Transverse colon (tissue), 3 donors: ENCODE data around the gene TMC6.

Source experiments
- CTCF ChIP-seq, 5 experiments: fragments of 200-600 bp in 3 of 5; fragments of 450-650 bp in 2 of 5; sonication (generic) in 3 of 5; IDR thresholded peaks; 1 replicate in 2 of 5; 2 replicates in 3 of 5; pipeline ENCODE4 v1.5.1; 2016 to 2017; ENCODE audit warnings: antibody characterized with exemption in 5 of 5, inconsistent platforms in 3 of 5, mild to moderate bottlenecking in 2 of 5, moderate library complexity in 1 of 5
- EP300 ChIP-seq: sonication (generic); formaldehyde crosslinking; IDR thresholded peaks from one replicate; pipeline ENCODE4 v1.6.1; 2017; ENCODE audit warnings: antibody characterized with exemption, low read depth

- no peak for TF ChIP-seq CTCF (IDR thresholded peaks at IDR 0.05)
- no peak for TF ChIP-seq EP300
Measured at GRCh38 chr17:78106211-78106610, 22.3 kb downstream of the TMC6 start.
